Measurements from ENCODE around the gene OSTM1.
"Not testable (repeated sequence)": the region's sequence is repeated elsewhere in the genome, so short reads cannot be mapped to it uniquely, and the experiment has no call there.

OSTM1 gene

GRCh38 chr6:108029226-108029921 lies 45.2 kb downstream of the OSTM1 start:
- ATAC-seq (replicated peaks; ENCODE audit: extremely low read depth, poor library complexity, severe bottlenecking), result no peak
- Mint-ChIP-seq H3K27me3 (no peaks in the 10 kb centered on the region), H3K36me3 (ENCODE audit: insufficient read depth) (no peaks in the 10 kb centered on the region), H3K4me1 (no peaks in the 10 kb centered on the region), H3K4me3 (no peak overlapping the region), H3K27ac (ENCODE audit: low read depth) (no peak overlapping the region), H3K9me3 (no peaks in the 10 kb centered on the region)
- no peak for DNase-seq (ENCODE audit: low spot score in 2 of 2)

GRCh38 chr6:108027594-108027993 lies 46.9 kb downstream of the OSTM1 start:
- Mint-ChIP-seq H3K4me1 (no peaks in the 10 kb centered on the region), H3K27me3 (no peaks in the 10 kb centered on the region), H3K36me3 (ENCODE audit: insufficient read depth) (no peaks in the 10 kb centered on the region), H3K4me3 (no peak overlapping the region), H3K27ac (ENCODE audit: low read depth) (no peak overlapping the region), H3K9me3 (no peaks in the 10 kb centered on the region)
- ATAC-seq (replicated peaks; ENCODE audit: extremely low read depth, poor library complexity, severe bottlenecking), result no peak
- DNase-seq (ENCODE audit: low spot score in 2 of 2), result no peak

- no peak overlapping the region for H3K27ac Mint-ChIP-seq (ENCODE audit: low read depth)
- no peaks in the 10 kb centered on the region for H3K36me3 Mint-ChIP-seq (ENCODE audit: insufficient read depth)
- H3K27me3 Mint-ChIP-seq, result no peaks in the 10 kb centered on the region
- H3K9me3 Mint-ChIP-seq, result no peaks in the 10 kb centered on the region
- H3K4me1 Mint-ChIP-seq, result no peaks in the 10 kb centered on the region
- ATAC-seq (replicated peaks; ENCODE audit: extremely low read depth, poor library complexity, severe bottlenecking) (no peak), DNase-seq (ENCODE audit: low spot score in 2 of 2) (no peak)
- no peak overlapping the region for H3K4me3 Mint-ChIP-seq
Measured at GRCh38 chr6:108027056-108027455, 47.5 kb downstream of the OSTM1 start.

- ATAC-seq (replicated peaks; ENCODE audit: extremely low read depth, poor library complexity, severe bottlenecking), result no peak
Measured at GRCh38 chr6:108024427-108025073, 50.0 kb downstream of the OSTM1 start.

GRCh38 chr6:108020472-108021116 lies 53.9 kb downstream of the OSTM1 start:
- Mint-ChIP-seq H3K9me3 (no peaks in the 10 kb centered on the region), H3K4me3 (no peak overlapping the region), H3K27ac (ENCODE audit: low read depth) (no peak overlapping the region), H3K36me3 (ENCODE audit: insufficient read depth) (no peaks in the 10 kb centered on the region), H3K4me1 (no peaks in the 10 kb centered on the region), H3K27me3 (no peaks in the 10 kb centered on the region)
- DNase-seq (ENCODE audit: low spot score in 2 of 2) (no peak), ATAC-seq (replicated peaks; ENCODE audit: extremely low read depth, poor library complexity, severe bottlenecking) (no peak)

More at GRCh38 chr6:108024427-108025073, 50.0 kb downstream of the OSTM1 start:
- DNase-seq (ENCODE audit: low spot score in 2 of 2), result no peak
- no peak overlapping the region for H3K4me3 Mint-ChIP-seq
- H3K4me1 Mint-ChIP-seq, result no peaks in the 10 kb centered on the region
- H3K9me3 Mint-ChIP-seq, result no peaks in the 10 kb centered on the region
- no peak overlapping the region for H3K27ac Mint-ChIP-seq (ENCODE audit: low read depth)
- H3K36me3 Mint-ChIP-seq (ENCODE audit: insufficient read depth), result no peaks in the 10 kb centered on the region
- no peaks in the 10 kb centered on the region for H3K27me3 Mint-ChIP-seq

- H3K9me3 Mint-ChIP-seq; H3K36me3 Mint-ChIP-seq (ENCODE audit: insufficient read depth); H3K4me1 Mint-ChIP-seq; H3K4me3 Mint-ChIP-seq; H3K27ac Mint-ChIP-seq (ENCODE audit: low read depth); DNase-seq (ENCODE audit: low spot score in 2 of 2); ATAC-seq (replicated peaks; ENCODE audit: extremely low read depth, poor library complexity, severe bottlenecking); H3K27me3 Mint-ChIP-seq: not testable (repeated sequence)
Measured at GRCh38 chr6:108016283-108016682, 58.3 kb downstream of the OSTM1 start.

- no peaks in the 10 kb centered on the region for H3K36me3 Mint-ChIP-seq (ENCODE audit: insufficient read depth)
- ATAC-seq (replicated peaks; ENCODE audit: extremely low read depth, poor library complexity, severe bottlenecking), result no peak
- no peak for DNase-seq (ENCODE audit: low spot score in 2 of 2)
- no peak overlapping the region for H3K4me3 Mint-ChIP-seq
- H3K27ac Mint-ChIP-seq (ENCODE audit: low read depth), result no peak overlapping the region
- no peaks in the 10 kb centered on the region for H3K4me1 Mint-ChIP-seq
- no peaks in the 10 kb centered on the region for H3K27me3 Mint-ChIP-seq
- H3K9me3 Mint-ChIP-seq, result peaks cover 9% of the 10 kb centered on the region
Measured at GRCh38 chr6:108013787-108014439, 60.6 kb downstream of the OSTM1 start.

GRCh38 chr6:108009894-108010293 lies 64.6 kb downstream of the OSTM1 start:
- Mint-ChIP-seq H3K27ac (ENCODE audit: low read depth) (no peak overlapping the region), H3K4me3 (no peak overlapping the region), H3K27me3 (no peaks in the 10 kb centered on the region), H3K9me3 (peaks cover 9% of the 10 kb centered on the region), H3K4me1 (no peaks in the 10 kb centered on the region), H3K36me3 (ENCODE audit: insufficient read depth) (no peaks in the 10 kb centered on the region)
- no peak for DNase-seq (ENCODE audit: low spot score in 2 of 2)
- no peak for ATAC-seq (replicated peaks; ENCODE audit: extremely low read depth, poor library complexity, severe bottlenecking)

GRCh38 chr6:108009258-108009657 lies 65.3 kb downstream of the OSTM1 start:
- H3K27ac Mint-ChIP-seq (ENCODE audit: low read depth); H3K4me1 Mint-ChIP-seq; H3K36me3 Mint-ChIP-seq (ENCODE audit: insufficient read depth); H3K27me3 Mint-ChIP-seq; H3K4me3 Mint-ChIP-seq; DNase-seq (ENCODE audit: low spot score in 2 of 2); H3K9me3 Mint-ChIP-seq; ATAC-seq (replicated peaks; ENCODE audit: extremely low read depth, poor library complexity, severe bottlenecking): not testable (repeated sequence)

GRCh38 chr6:108008363-108008762 lies 66.2 kb downstream of the OSTM1 start:
- H3K4me3 Mint-ChIP-seq, result no peak overlapping the region
- no peak for DNase-seq (ENCODE audit: low spot score in 2 of 2)
- ATAC-seq (replicated peaks; ENCODE audit: extremely low read depth, poor library complexity, severe bottlenecking), result no peak
- no peak overlapping the region for H3K27ac Mint-ChIP-seq (ENCODE audit: low read depth)
- H3K36me3 Mint-ChIP-seq (ENCODE audit: insufficient read depth), result no peaks in the 10 kb centered on the region
- peaks cover 9% of the 10 kb centered on the region for H3K9me3 Mint-ChIP-seq
- no peaks in the 10 kb centered on the region for H3K4me1 Mint-ChIP-seq
- H3K27me3 Mint-ChIP-seq, result no peaks in the 10 kb centered on the region

GRCh38 chr6:108005961-108006360 lies 68.6 kb downstream of the OSTM1 start:
- Mint-ChIP-seq H3K27ac (ENCODE audit: low read depth) (no peak overlapping the region), H3K36me3 (ENCODE audit: insufficient read depth) (no peaks in the 10 kb centered on the region), H3K4me3 (no peak overlapping the region), H3K9me3 (peaks cover 9% of the 10 kb centered on the region), H3K27me3 (no peaks in the 10 kb centered on the region), H3K4me1 (no peaks in the 10 kb centered on the region)
- ATAC-seq (replicated peaks; ENCODE audit: extremely low read depth, poor library complexity, severe bottlenecking) (no peak), DNase-seq (ENCODE audit: low spot score in 2 of 2) (no peak)

GRCh38 chr6:108004861-108005260 lies 69.7 kb downstream of the OSTM1 start:
- Mint-ChIP-seq H3K9me3 (peaks cover 9% of the 10 kb centered on the region), H3K4me1 (no peaks in the 10 kb centered on the region), H3K27ac (ENCODE audit: low read depth) (no peak overlapping the region), H3K27me3 (no peaks in the 10 kb centered on the region), H3K4me3 (no peak overlapping the region), H3K36me3 (ENCODE audit: insufficient read depth) (no peaks in the 10 kb centered on the region)
- ATAC-seq (replicated peaks; ENCODE audit: extremely low read depth, poor library complexity, severe bottlenecking) (no peak), DNase-seq (ENCODE audit: low spot score in 2 of 2) (no peak)

All from central memory CD8-positive, alpha-beta T cell (primary cell).